Stimulated activated CD4-positive, alpha-beta T cell treated with anti-CD3 and anti-CD28 coated beads, Interleukin-2, amount 100 ng/mL, for 4 hours (primary cell): ENCODE results near the gene LCNL1.
"Not testable (repeated sequence)": the region's sequence is repeated elsewhere in the genome, so short reads cannot be mapped to it uniquely, and the experiment has no call there.

ENCODE experiments used
- DNase-seq: peaks from one replicate; pipeline ENCODE4 v3.0.0-alpha.2; 2020; ENCODE audit warnings: low read depth

LCNL1 gene

DNA sequence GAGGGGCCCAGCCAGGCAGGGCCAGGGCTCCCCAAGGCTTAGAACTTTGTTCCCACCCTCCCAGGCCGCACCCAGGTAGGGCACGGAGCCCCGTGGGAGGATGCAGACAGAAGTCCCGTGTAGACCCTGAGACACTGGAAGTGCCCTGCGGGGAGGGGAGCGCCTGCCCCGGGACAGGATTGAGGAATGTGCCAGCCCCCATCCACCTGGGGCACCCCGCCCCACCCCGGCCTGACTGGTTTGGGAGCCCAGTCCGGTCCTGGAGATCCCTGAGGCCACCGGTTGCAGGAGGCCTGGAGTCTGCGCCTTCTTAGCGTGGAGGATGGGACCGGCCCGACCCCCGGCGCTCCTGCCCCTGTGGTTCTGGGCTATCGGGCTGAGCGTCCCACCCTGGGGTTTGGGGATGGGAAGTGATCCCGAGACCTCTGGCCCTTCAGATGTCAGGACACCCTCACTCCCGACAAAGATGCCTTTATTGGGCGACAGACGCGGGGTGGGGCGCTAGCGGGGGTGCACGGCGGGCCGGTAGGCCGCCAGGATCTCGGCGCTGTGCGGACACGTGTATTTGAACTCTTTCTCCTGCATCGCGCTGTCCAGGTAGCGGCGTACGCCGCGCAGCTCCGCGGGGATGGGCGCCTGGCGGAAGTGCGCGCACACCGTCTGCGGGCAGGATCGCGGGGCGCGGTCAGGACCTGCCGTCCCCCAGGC lies 11.5 kb downstream of the LCNL1 start:
- no peak for DNase-seq

DNA sequence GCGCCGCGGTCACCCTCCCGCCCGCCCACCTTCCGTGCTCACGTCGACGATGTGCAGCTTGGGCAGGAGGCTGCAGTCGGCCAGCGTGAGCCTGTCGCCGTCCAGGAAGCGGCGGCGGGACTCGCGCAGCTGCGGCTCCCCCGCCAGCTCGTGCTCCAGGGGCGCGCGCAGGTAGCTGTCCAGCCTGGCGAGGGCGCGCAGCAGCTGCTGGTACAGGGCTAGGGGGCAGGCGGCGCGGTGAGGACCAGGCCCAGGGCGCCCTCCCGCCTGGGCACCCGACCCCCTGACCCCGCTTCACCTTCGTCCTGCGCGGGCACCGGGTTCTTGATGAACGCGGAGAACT lies 12.1 kb downstream of the LCNL1 start:
- DNase-seq = no peak

GRCh38 chr9:136995362-136995761 lies 12.6 kb downstream of the LCNL1 start:
- no peak for DNase-seq

DNA sequence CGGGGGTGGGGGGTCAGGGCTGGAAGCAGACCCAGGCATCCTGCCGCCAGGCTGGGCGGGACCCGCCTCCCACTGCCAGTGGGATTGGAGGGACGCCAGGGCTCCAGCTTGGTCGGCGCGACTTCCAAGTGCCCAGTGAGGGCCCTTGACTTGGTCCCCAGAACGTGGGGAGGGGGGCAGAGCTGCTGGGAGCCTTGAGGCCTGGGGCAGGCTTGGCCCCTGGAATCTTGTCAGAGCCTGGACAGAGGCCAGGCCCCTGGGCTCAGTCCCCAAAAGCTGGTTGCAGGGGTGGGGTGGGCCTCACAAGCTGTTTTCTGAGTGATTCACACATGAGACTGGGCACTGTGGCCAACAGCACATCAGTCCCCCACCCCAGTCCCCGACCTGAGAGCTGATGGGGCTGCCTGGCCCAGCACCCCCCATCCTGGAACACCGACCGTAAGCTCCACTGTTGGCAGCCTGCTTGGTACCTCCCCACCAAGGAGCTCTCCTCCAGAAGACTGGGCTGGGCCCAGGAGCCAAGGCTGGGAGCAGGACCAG lies 13.0 kb downstream of the LCNL1 start:
- no peak for DNase-seq

DNA sequence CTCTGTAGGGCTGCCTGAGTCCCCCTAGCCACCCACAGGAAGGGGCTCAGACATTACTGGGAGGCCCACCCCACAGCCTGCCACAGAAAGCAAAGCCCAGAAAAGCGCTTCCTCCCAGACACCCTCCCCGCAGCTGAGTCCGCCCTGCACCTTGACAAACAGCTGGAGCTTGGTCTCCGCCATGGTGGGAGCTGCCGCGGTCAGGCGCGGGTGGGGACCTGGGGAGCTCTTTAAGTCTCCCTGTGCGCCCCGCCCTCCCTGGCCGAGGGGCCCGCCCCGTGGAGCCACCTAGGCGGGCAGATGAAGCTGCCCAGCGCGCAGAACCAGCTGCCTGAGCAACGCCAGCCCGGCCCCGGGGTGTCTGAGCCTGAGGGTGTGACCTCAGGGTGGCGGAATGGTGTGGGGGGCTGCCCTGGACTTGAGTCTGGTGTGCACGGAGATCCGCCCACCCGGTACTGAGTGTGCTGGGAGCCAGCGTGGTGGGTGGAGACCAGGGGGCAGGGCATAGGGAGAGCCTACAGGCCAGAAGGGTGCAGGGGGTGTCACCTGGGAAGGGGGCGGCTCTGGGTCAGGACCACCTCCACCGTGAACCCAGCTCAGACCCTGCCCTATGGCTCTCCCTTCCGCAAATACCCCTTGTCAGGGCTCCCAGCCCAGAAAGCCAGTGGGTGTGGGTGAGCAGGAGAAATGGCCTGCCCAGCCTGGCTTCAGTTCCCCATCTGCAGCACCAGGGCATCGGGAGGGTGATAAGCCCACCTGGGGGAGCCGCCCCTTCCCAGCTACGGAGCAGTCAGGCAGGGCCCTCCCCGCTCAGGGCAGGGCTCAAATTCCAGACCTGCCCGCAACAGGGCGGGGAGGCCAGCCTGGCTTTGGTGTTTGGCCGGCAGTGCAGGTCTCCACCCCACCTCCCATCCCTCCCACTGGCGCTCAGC lies 13.8 kb downstream of the LCNL1 start, which contains the start of gene CLIC3:
Gene CLIC3, minus strand, starts transcription at position 208 of the 932 bp plus-strand sequence. Its CDS starts 25 bp downstream, at position 183.
- DNase-seq = no peak

DNA sequence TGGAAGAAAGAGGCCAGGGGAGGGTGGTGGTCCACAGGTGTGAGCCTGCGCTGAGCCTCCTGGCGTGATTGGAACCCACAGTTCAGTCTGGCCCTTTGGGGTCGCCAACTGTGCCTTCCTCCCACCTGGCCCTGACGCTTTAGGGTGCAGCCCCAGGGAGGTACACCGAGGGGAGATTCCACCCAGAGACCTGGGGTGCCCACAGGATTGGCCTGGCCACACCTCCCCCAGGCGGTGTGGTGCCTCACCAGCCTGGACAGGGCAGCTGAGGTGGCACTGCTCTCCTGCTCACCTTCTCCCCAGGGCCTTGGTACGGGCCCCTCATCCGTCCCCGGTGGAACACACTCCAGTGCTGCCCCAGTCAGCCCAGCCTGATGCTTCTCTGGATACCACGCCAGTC lies 14.6 kb downstream of the LCNL1 start:
- no peak for DNase-seq

DNA sequence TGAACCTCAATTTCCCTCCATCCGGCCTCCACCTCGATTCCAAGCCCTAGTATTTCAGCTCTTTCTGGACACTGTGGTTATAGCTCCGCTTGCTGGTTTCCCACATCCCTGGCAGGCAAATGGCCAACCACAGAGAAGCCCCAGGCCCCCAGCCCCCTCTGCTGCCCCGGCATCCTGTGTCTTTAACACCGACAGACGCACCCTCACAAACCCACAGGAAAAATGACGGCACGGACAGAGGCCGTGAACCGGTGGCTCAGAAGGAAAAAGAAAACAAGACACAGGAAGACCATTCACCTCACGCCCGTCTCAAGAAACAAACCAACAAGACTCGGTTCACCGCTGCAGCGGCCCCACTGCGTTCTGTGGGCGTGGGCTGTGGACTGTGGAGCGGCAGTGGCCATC lies 15.0 kb downstream of the LCNL1 start:
- DNase-seq = no peak

DNA sequence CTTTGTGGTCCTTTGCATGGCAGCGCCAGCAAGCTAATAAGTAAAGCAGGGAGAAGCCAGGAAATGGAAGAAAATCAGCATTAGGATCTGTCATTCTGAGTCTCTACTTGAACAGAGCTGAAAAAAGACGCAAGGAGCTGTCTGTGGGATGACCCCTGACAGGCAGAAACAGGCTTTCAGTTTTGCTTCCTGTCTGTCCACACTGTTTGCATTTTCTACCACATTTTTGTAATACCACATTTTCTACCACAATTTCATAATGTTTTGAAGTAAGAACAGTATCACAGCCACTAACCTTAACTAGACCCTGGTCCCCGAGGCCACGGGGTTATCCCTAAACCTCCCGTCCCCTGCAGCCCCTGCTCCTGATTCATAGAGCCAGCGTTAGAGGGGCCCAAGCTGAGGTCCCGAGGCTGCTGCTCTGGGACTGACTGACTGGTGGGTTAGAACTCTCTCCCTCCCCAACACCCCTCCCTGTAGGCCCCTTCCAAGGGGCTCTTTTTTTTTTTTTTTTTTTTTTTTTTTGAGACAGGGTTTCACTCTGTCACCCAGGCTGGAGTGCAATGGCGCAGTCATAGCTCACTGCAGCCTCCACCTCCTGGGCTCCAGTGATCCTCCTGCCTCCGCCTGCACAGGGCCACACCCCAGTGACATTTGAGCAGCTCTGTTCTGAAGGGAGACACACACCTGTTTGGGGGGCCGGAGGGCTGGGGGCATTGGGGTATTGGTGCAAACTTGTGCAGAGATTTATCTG lies 17.6 kb downstream of the LCNL1 start:
- DNase-seq = no peak

DNA sequence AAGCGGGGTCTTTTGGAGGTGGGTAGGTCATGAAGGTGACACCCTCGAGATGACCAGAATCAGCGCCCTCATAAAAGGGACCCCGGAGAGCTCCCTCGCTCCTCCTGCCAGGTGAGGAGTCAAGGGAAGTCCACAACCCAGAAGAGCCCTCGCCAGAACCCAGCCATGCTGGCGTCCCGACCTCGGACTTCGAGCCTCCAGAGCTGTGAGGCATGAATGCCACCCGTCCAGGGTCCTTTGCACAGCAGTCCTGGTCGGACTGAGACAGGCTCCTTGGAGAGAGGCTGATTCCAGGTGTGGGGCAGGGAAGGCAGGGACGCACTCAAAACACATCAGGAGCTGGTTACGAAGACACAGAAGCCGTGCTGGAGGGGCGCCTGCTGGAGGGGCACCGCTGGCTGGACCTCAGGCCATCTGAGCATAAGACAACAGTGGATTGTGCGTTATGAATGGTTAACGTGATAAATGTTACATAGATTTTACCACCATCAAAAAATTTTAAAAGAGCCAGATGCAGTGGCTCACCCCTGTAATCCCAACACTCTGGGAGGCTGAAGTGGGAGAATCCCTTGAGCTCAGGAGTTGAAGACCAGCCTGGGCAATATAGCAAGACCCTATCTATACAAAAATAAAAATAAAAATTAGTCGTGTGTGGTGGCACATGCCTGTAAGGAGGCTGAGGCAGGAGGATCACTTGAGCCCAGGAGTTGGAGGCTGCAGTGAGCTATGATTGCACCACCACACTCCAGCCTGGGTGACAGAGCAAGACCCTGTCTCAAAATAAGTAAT lies 19.3 kb downstream of the LCNL1 start:
- no peak for DNase-seq

- DNase-seq = no peak
Observed at GRCh38 chr9:137002646-137003041, 19.9 kb downstream of the LCNL1 start.

DNA sequence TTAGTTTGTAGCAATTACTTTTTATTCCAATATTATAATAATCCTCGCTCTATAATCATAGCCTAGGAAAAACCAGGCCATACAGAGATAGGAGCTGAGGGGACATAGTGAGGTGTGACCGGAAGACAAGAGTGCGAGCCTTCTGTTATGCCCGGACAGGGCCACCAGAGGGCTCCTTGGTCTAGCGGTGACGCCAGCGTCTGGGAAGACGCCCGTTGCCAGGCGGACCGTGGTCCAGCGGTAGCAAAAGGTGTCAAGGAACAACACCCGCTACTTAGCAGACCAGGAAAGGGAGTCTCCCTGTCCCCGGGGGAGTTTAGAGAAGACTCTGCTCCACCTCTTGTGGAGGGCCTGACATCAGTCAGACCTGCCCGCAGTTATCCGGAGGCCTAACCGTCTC lies 21.5 kb downstream of the LCNL1 start:
- DNase-seq = not testable (repeated sequence)

DNA sequence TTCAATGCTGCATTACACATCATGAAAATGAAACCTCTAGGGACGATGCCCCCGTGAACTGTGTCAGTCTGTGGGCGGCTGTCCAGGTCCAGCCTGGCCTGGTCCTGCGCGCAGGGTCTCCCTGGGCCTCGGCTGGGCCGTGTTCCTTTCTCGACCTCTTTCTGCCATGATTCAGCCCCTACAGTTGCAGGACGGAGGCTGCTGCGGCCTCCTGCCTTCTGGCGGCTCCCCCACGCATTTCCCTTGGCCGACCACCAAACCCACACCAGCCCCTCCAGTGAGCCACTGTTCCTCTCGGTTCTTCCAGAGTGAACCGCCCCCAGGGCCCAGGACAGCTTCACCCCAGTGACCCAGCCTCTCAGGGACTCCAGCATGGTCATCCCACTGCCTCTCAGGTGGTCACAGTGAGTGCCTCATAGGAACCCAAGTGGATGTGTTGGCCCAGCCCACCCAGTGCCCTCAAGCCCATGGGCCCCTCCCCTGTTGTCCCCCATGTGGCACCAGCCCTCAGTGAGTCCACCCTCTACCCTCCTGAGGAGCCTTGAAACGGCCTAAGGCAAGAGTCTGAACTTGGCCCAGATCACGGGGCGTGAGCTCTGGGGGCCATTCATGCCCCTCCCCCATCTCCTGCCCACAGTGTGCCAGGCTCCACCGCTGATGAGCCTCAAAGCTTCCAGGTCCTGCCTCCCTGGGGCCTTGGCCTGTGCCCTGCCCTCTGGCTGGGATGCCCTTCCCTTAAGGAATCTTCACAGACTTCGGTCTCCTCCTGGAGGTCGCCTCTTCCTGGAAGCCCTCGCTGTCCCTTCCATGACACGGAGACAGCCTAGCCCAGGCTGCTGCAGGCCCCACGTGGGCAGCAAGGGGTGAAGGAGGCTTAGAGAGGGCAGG lies 23.6 kb downstream of the LCNL1 start:
- DNase-seq = no peak

- DNase-seq = no peak
Observed at GRCh38 chr9:137007108-137007815, 24.5 kb downstream of the LCNL1 start.

DNA sequence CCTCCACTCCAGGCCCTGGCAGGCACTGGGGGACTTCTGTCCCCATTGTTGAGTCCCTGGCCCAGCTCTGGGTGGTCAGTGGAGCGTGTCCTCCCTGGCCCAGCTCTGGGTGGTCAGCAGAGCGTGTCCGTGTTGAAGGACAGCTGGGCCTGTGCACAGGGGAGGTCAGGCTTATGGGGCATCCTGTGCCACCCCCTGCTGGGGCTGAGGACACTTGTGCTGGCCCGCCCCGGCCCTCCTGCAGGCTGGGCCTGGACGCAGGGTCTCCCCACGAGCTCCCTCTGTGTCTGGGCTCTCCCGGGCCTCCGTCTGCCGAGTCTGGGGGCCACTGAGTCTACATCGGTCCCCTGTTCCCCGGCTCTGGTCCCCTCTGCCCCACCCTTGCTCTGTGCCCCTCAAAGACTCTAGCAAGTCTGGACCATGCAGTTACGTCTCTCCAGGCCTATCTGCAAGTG lies 25.1 kb downstream of the LCNL1 start:
- DNase-seq = no peak

DNA sequence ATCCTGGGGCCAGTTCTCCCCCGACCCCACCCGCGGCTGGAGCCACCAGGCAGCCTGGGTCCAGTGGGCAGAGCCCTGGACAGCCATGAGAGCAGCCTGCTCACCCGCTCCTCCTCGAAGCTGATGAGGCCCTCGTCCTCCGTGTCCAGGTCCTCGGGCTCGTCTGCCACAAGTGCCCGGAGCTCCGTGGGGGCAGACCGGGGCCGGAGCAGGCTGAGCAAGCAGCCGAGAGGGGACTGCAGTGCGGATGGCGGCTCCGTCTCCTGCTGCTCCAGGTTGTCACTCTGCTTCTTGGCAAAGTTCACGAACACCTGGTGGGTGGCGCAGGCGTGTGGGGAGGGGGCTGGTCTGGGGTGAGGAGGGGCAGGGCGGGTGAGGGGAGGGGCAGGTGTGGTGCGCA lies 25.5 kb downstream of the LCNL1 start:
- no peak for DNase-seq

DNA sequence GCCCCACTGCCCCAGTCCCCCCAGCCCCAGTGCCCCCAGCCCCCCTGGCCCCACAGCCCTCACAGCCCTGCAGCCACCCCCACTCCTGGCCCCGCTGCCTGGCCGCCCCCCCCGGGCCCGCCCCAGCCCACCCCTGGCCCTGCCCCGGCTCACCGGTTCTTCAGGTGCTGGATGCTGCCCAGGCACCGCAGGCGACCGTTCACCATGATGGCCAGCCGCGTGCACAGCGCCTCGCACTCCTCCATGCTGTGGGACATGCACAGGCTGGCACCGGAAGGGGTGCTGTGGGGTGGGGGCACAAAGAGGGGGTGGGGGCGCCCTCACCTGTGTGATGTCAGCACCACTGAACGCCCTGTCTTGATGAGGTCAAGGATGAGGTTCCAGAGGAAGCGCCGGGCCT lies 26.4 kb downstream of the LCNL1 start:
- DNase-seq = no peak

DNA sequence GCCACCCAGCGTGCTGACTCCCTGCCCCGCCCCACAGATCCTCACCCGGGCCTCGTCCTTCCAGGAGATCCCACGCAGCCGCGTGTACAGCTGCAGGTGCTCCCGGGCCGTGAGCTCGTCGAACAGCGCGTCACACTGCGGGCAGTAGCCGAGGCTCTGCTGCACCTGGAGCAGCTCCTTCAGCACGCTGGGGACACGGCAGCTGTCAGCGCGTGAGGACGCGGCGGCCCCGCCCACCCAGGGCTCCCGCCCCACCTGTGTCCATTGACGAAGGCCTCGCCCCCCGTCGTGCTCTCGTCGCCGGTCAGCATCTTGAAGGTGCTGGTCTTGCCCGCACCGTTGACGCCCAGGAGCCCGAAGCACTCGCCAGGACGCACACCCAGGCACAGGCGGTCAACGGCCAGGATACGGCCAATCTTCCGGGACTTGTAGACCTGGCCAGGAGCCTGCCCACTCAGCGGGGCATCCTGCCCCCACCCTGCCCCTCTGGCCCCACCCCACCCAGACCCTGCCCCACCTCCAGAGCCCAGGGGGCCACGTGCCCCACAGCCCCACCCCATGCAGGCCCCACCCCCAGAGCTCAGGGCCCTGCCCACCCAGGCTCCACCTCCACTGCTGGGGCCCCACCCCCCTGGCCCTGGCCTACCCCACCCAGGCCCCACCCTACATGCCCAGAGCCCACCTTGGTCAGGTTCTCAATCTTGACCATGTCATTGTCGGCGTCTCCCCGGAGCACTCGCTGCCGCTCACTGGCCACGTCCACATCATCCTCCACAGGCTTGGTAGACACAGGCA lies 27.3 kb downstream of the LCNL1 start:
- no peak for DNase-seq

GRCh38 chr9:137011156-137011555 lies 28.4 kb downstream of the LCNL1 start:
- no peak for DNase-seq
